Keratinocyte (primary cell): ENCODE measurements around the gene RPL7L1.

Source experiments
- CTCF ChIP-seq, 3 experiments: IDR thresholded peaks in 1 of 3; conservative IDR thresholded peaks in 1 of 3; optimal IDR thresholded peaks in 1 of 3; 2 replicates in 2 of 3; 3 replicates in 1 of 3; pipeline versions ENCODE3 to v1.5.1; 2011; ENCODE audit warnings: low read length in 3 of 3, mild to moderate bottlenecking in 3 of 3, moderate library complexity in 2 of 3, control low read depth in 1 of 3, inconsistent platforms in 1 of 3; ENCODE audit not compliant: insufficient read depth in 2 of 3; ENCODE audit errors: extremely low read depth in 1 of 3
- EZH2 ChIP-seq: IDR thresholded peaks from one replicate; pipeline ENCODE4 v1.6.1; 2012; ENCODE audit warnings: inconsistent platforms, mild to moderate bottlenecking, low read length, moderate library complexity

GRCh38 chr6:42916288-42916687 is 36.9 kb downstream of the RPL7L1 start:
- TF ChIP-seq CTCF (optimal IDR thresholded peaks at IDR 0.05 in 1 of 3, IDR thresholded peaks at IDR 0.05 in 1 of 3, conservative IDR thresholded peaks at IDR 0.05 in 1 of 3; ENCODE audit: extremely low read depth in 1 of 3, insufficient read depth in 2 of 3, low read length in 3 of 3) (no peak), EZH2 (no peak)
